GM12878 (cell line): ENCODE results near the gene ZNF891. TPM values are rescaled to one million over a fixed set of nuclear protein-coding genes. Genes with fewer than 3 reads are reported as not detected.
A peak's percentile ranks its signal among the peaks of the same experiment; 100 is the strongest.

ENCODE experiments used
- ATF3 ChIP-seq: IDR thresholded peaks from 2 replicates; pipeline ENCODE4 v1.6.1; 2011; ENCODE audit warnings: low read depth, mild to moderate bottlenecking, low read length, moderate library complexity, borderline replicate concordance; ENCODE audit errors: extremely low read depth
- BHLHE40 ChIP-seq, 2 experiments: fragments of 450-650 bp in 1 of 2; IDR thresholded peaks; 2 replicates each; pipeline ENCODE4 v1.6.1; 2011 to 2017; ENCODE audit warnings: low read depth in 2 of 2, borderline replicate concordance in 1 of 2, improper control_type of control experiment in 1 of 2, low read length in 1 of 2, mild to moderate bottlenecking in 1 of 2
- BMI1 ChIP-seq: fragments of 450-650 bp; IDR thresholded peaks from 2 replicates; pipeline ENCODE4 v1.6.1; 2016; ENCODE audit warnings: mild to moderate bottlenecking, moderate library complexity, borderline replicate concordance
- CUX1 ChIP-seq: IDR thresholded peaks from 2 replicates; pipeline ENCODE4 v1.6.1; 2012; ENCODE audit warnings: improper control_type of control experiment, low read depth, low read length; ENCODE audit not compliant: insufficient replicate concordance
- DPF2 ChIP-seq: fragments of 450-650 bp; IDR thresholded peaks from 2 replicates; pipeline ENCODE4 v1.6.1; 2017; ENCODE audit warnings: mild to moderate bottlenecking
- HCFC1 ChIP-seq: fragments of 150-350 bp; IDR thresholded peaks from 2 replicates; pipeline ENCODE4 v1.6.1; 2014; ENCODE audit warnings: low read length
- HSF1 ChIP-seq: fragments of 150-350 bp; IDR thresholded peaks from 2 replicates; pipeline ENCODE4 v1.6.1; 2014; ENCODE audit warnings: mild to moderate bottlenecking, low read depth, low read length
- KAT2A ChIP-seq: conservative IDR thresholded peaks from 2 replicates; pipeline ENCODE4 v1.6.1; 2011; ENCODE audit warnings: low read depth, low read length; ENCODE audit not compliant: control insufficient read depth
- NR2C1 ChIP-seq: fragments of 450-650 bp; IDR thresholded peaks from 2 replicates; pipeline ENCODE4 v1.6.1; 2017; ENCODE audit warnings: antibody characterized with exemption, mild to moderate bottlenecking, moderate library complexity
- NR2F1 ChIP-seq: fragments of 450-650 bp; conservative IDR thresholded peaks from 2 replicates; pipeline ENCODE4 v1.6.1; 2017; ENCODE audit warnings: mild to moderate bottlenecking
- RBBP5 ChIP-seq: fragments of 200-600 bp; sonication (generic); conservative IDR thresholded peaks from 2 replicates; pipeline ENCODE4 v1.6.1; 2016
- SIN3A ChIP-seq: IDR thresholded peaks from 2 replicates; pipeline ENCODE4 v1.6.1; 2012; ENCODE audit warnings: low read depth, low read length, improper control_type of control experiment
- ZBTB33 ChIP-seq: fragments of 450-650 bp; IDR thresholded peaks from 2 replicates; pipeline ENCODE4 v1.6.1; 2017; ENCODE audit warnings: mild to moderate bottlenecking
- ZBTB40 ChIP-seq: fragments of 450-650 bp; IDR thresholded peaks from 2 replicates; pipeline ENCODE4 v1.6.1; 2016; ENCODE audit warnings: mild to moderate bottlenecking, moderate library complexity, borderline replicate concordance
- ZNF24 ChIP-seq: fragments of 450-650 bp; IDR thresholded peaks from 2 replicates; pipeline ENCODE4 v1.6.1; 2017; ENCODE audit warnings: antibody characterized with exemption, mild to moderate bottlenecking
- polyA plus RNA-seq, 11 experiments: library from polyadenylated mRNA; depleted of rRNA in 4 of 11; unstranded in 6 of 11; stranded (reverse) in 5 of 11; fragments of >200 nt; fragmentation: Nextera tagmentation in 4 of 11; fragmentation: Illumina TruSeq in 1 of 11; extraction: Ambion mirVana in 4 of 11; extraction: Trizol in 1 of 11; gene quantifications; 1 replicate in 1 of 11; 2 replicates in 10 of 11; pipeline versions ENCODE4 v1.2.1 to v1.2.3, GENCODE V29; 2011 to 2016; ENCODE audit warnings: inconsistent platforms in 2 of 11, missing spikeins in 2 of 11, low read depth in 1 of 11
- total RNA-seq, 4 experiments: library from RNA; depleted of rRNA in 3 of 4; stranded (reverse); fragments of >200 nt in 3 of 4; fragmentation: Illumina TruSeq in 1 of 4; extraction: Trizol in 1 of 4; gene quantifications; 2 replicates each; pipeline versions ENCODE4 v1.2.1 to v1.2.3, GENCODE V29; 2013 to 2021

The ZNF891 gene
- total and polyA plus RNA-seq, 10 of the 15 experiments (the other 5 are each of a cell fraction or from before 2014, with no cell fraction given) = 0.20 to 1.1 (median 0.69) TPM

- TF ChIP-seq ATF3 (no peak), HSF1 (no peak), BHLHE40 (IDR thresholded peaks at IDR 0.05; ENCODE audit: borderline replicate concordance in 1 of 2, low read depth in 2 of 2, low read length in 1 of 2) (peak in 1 of 2 experiments; percentile 19; a peak in 1 of 4 replicates), NR2F1 (no peak), SIN3A (no peak), RBBP5 (no peak), NR2C1 (peak; percentile 61), ZNF24 (no peak), ZBTB33 (no peak), ZBTB40 (peak; percentile 80; the same call in 1 of the 2 replicates), CUX1 (no peak), HCFC1 (peak; percentile 83), DPF2 (no peak; the same call in 1 of the 2 replicates), KAT2A (no peak), BMI1 (no peak)
These were observed 49.5 kb downstream of the ZNF891 start, which contains the start of gene ZNF140 (continued) for GRCh38 chr12:133080368-133081158.
